Gastroesophageal sphincter (tissue), 3 donors: ENCODE results near the gene RALGAPB.

Experiments used
- CTCF ChIP-seq, 4 experiments: fragments of 200-600 bp in 2 of 4; fragments of 450-650 bp in 2 of 4; sonication (generic) in 1 of 4; IDR thresholded peaks; one replicate each; pipeline ENCODE4 v1.5.1; 2017 to 2019; ENCODE audit warnings: antibody characterized with exemption in 4 of 4, mild to moderate bottlenecking in 2 of 4, moderate library complexity in 2 of 4
- POLR2A ChIP-seq, 2 donors: fragments of 450-650 bp; IDR thresholded peaks; one replicate each; pipeline ENCODE4 v1.6.1; 2017; ENCODE audit warnings: antibody characterized with exemption in 2 of 2, mild to moderate bottlenecking in 2 of 2, moderate library complexity in 1 of 2
- POLR2AphosphoS5 ChIP-seq: sonication (generic); formaldehyde crosslinking; IDR thresholded peaks from one replicate; pipeline ENCODE4 v1.6.1; 2017; ENCODE audit warnings: antibody characterized with exemption

- no peak for TF ChIP-seq CTCF (IDR thresholded peaks at IDR 0.05)
- no peak for TF ChIP-seq POLR2A (IDR thresholded peaks at IDR 0.05)
- no peak for TF ChIP-seq POLR2AphosphoS5
Measured at GRCh38 chr20:38573413-38573812, 100.8 kb downstream of the RALGAPB start.
